HG03520 (cell line): ENCODE results near the gene SPEF2.

Source experiments
- ATAC-seq: cut with Tn5 transposase; IDR thresholded peaks from one replicate; pipeline ENCODE4 v1.9.1; 2021; ENCODE audit warnings: mild to moderate bottlenecking, moderate library complexity; ENCODE audit not compliant: unreplicated experiment

Gene SPEF2

GRCh38 chr5:35617435-35618303, at the start of gene SPEF2:
SPEF2 (plus strand) TSS chr5:35617863; CDS start chr5:35617998, 135 bp downstream.
- ATAC-seq, result peak; percentile 92

GRCh38 chr5:35575578-35575977, 42.1 kb upstream of the SPEF2 start:
- ATAC-seq, result no peak

GRCh38 chr5:35587419-35587818, 30.2 kb upstream of the SPEF2 start:
- ATAC-seq, result no peak

- no peak for ATAC-seq
Measured at GRCh38 chr5:35593338-35593737, 24.3 kb upstream of the SPEF2 start.

- no peak for ATAC-seq
Measured at GRCh38 chr5:35598707-35599370, 18.8 kb upstream of the SPEF2 start.

GRCh38 chr5:35600591-35600990, 17.1 kb upstream of the SPEF2 start:
- no peak for ATAC-seq

GRCh38 chr5:35608881-35609779, 8.5 kb upstream of the SPEF2 start:
- no peak for ATAC-seq

- no peak for ATAC-seq
Measured at GRCh38 chr5:35617060-35617434, 616 bp upstream of the SPEF2 start.

GRCh38 chr5:35618304-35618636, 607 bp downstream of the SPEF2 start:
- ATAC-seq, result peak; percentile 5

- no peak for ATAC-seq
Measured at GRCh38 chr5:35618781-35619180, 1.1 kb downstream of the SPEF2 start.

- no peak for ATAC-seq
Measured at GRCh38 chr5:35622974-35623373, 5.3 kb downstream of the SPEF2 start.

- no peak for ATAC-seq
Measured at GRCh38 chr5:35623991-35624390, 6.3 kb downstream of the SPEF2 start.

GRCh38 chr5:35626108-35626507, 8.4 kb downstream of the SPEF2 start:
- ATAC-seq, result no peak

- ATAC-seq, result no peak
Measured at GRCh38 chr5:35626553-35626952, 8.9 kb downstream of the SPEF2 start.

GRCh38 chr5:35634326-35634725, 16.7 kb downstream of the SPEF2 start:
- ATAC-seq, result no peak

- ATAC-seq, result no peak
Measured at GRCh38 chr5:35640623-35641022, 23.0 kb downstream of the SPEF2 start.

GRCh38 chr5:35644543-35644942, 26.9 kb downstream of the SPEF2 start:
- ATAC-seq, result no peak

- ATAC-seq, result no peak
Measured at GRCh38 chr5:35647128-35647527, 29.5 kb downstream of the SPEF2 start.

- no peak for ATAC-seq
Measured at GRCh38 chr5:35647712-35648111, 30.0 kb downstream of the SPEF2 start.

- no peak for ATAC-seq
Measured at GRCh38 chr5:35651002-35651756, 33.5 kb downstream of the SPEF2 start.

GRCh38 chr5:35656721-35657120, 39.1 kb downstream of the SPEF2 start:
- ATAC-seq, result no peak
